Right kidney (tissue), 1 donor: ENCODE results near the gene HPCAL1.
"Not testable (repeated sequence)": the region's sequence is repeated elsewhere in the genome, so short reads cannot be mapped to it uniquely, and the experiment has no call there.

Source experiments
- DNase-seq: peaks from one replicate; pipeline ENCODE4 v3.0.0-alpha.2; 2016

HPCAL1 gene

GRCh38 chr2:10442469-10443126, 139.9 kb downstream of the HPCAL1 start:
- DNase-seq: not testable (repeated sequence)

GRCh38 chr2:10444463-10444862, 141.8 kb downstream of the HPCAL1 start:
- no peak for DNase-seq

- DNase-seq: no peak
Observed at GRCh38 chr2:10446631-10447030, 143.9 kb downstream of the HPCAL1 start.

- DNase-seq: peak; percentile 87
Observed at GRCh38 chr2:10447300-10447894, 144.7 kb downstream of the HPCAL1 start.

GRCh38 chr2:10447895-10448575, 145.3 kb downstream of the HPCAL1 start, which contains the start of gene ODC1:
ODC1 (minus strand) TSS chr2:10448327; CDS start chr2:10445032, 3,295 bp downstream.
- peak; percentile 81 for DNase-seq

- DNase-seq: peak; percentile 94
Observed at GRCh38 chr2:10448576-10449485, 146.1 kb downstream of the HPCAL1 start.

GRCh38 chr2:10449486-10449831, 146.8 kb downstream of the HPCAL1 start:
- no peak for DNase-seq

- DNase-seq: no peak
Observed at GRCh38 chr2:10449838-10450691, 147.4 kb downstream of the HPCAL1 start.

- DNase-seq: no peak
Observed at GRCh38 chr2:10451819-10452218, 149.1 kb downstream of the HPCAL1 start.

- no peak for DNase-seq
Observed at GRCh38 chr2:10452312-10452711, 149.6 kb downstream of the HPCAL1 start.

- DNase-seq: no peak
Observed at GRCh38 chr2:10452956-10453904, 150.5 kb downstream of the HPCAL1 start.

- no peak for DNase-seq
Observed at GRCh38 chr2:10453905-10454298, 151.2 kb downstream of the HPCAL1 start.

- DNase-seq: no peak
Observed at GRCh38 chr2:10454505-10454904, 151.8 kb downstream of the HPCAL1 start.

GRCh38 chr2:10457195-10457594, 154.5 kb downstream of the HPCAL1 start:
- not testable (repeated sequence) for DNase-seq

- DNase-seq: no peak
Observed at GRCh38 chr2:10457846-10458598, 155.3 kb downstream of the HPCAL1 start.

- no peak for DNase-seq
Observed at GRCh38 chr2:10460366-10460796, 157.7 kb downstream of the HPCAL1 start.

- no peak for DNase-seq
Observed at GRCh38 chr2:10462178-10463083, 159.7 kb downstream of the HPCAL1 start.

- no peak for DNase-seq
Observed at GRCh38 chr2:10465910-10466309, 163.2 kb downstream of the HPCAL1 start.
